Medulla oblongata (tissue), 1 donor: ENCODE results near the gene TRABD.
"Not testable (repeated sequence)": the region's sequence is repeated elsewhere in the genome, so short reads cannot be mapped to it uniquely, and the experiment has no call there.

ENCODE experiments used
- DNase-seq: peaks from one replicate; pipeline ENCODE4 v3.0.0-alpha.2; 2015; ENCODE audit errors: extremely low spot score

The TRABD gene, protein sequence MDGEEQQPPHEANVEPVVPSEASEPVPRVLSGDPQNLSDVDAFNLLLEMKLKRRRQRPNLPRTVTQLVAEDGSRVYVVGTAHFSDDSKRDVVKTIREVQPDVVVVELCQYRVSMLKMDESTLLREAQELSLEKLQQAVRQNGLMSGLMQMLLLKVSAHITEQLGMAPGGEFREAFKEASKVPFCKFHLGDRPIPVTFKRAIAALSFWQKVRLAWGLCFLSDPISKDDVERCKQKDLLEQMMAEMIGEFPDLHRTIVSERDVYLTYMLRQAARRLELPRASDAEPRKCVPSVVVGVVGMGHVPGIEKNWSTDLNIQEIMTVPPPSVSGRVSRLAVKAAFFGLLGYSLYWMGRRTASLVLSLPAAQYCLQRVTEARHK

DNA sequence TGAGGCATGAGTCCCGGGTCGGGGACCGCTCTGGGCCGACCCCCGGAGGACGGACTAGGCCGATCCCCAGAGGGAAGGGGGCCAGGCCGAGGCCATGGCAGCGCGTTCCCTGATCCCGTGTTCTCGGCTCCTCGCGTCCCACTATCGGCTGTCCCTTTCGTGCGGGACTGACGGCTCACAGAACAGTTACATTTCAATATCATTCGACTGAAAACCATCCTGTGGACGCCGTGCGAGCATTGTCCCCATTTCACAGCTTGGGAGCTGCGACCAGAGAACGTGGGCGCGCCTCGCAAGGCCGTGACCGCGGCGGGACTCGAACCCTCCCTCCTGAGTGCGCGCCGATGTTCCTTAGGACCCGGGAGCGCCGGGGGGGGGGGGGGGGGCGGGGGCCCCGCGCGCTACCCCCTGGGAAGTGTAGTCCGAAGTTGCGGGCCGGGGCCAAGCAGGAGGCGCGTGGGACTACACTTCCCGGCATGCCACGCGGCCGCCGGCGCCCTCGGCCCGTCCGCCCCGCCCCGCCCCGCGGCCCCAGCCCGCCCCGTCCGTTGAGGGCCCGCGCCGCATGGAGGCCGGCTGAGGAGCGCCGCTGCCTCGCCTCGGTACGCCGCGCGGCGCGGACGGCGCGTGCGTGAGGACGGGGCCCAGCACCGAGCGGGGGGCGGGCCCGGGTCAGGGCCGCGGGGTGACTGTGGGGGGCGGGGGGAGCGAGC is at the start of gene TRABD:
TRABD (plus strand) TSS at position 539 of the 713 bp plus-strand sequence. CDS start 7,148 bp downstream, outside the sequence.
- peak; percentile 86 for DNase-seq

DNA sequence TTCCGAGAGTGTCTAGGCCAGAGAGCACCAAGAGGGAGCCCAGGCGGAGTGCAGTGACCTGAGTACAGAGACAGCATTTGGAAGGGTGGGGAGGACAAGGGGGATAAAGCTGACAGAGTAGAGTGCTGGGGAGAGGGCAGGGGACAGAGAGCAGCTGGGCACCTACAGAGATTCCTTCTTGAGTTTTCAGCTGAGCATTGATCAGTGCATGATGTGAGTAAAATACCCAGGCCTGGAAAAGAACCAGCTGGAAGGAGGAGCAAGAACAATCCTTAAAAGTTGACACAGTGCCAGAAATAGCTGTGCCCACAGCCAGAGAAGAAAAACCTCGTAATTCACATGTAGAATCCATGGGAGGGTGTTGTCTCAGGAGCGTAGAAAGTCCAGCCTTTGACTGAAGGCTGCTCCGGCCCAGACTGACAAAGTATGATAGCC is 49.1 kb upstream of the TRABD start:
- no peak for DNase-seq

DNA sequence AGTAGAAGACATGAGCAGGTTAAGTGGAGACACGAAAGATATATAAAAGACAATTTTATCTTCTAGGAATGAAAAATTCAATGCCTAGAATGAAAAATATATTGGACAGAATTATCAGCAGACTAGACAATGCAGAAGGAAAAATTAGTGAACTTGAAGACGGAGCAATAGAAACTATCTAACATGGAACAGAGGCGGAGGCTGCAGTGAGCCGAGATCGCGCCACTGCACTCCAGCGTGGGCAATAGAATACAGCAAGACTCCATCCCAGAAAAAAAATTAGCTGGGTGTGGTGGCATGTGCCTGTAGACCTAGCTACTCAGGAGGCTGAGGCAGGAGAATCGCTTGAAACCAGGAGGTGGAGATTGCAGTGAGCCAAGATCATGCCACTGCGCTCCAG is 48.4 kb upstream of the TRABD start:
- not testable (repeated sequence) for DNase-seq

DNA sequence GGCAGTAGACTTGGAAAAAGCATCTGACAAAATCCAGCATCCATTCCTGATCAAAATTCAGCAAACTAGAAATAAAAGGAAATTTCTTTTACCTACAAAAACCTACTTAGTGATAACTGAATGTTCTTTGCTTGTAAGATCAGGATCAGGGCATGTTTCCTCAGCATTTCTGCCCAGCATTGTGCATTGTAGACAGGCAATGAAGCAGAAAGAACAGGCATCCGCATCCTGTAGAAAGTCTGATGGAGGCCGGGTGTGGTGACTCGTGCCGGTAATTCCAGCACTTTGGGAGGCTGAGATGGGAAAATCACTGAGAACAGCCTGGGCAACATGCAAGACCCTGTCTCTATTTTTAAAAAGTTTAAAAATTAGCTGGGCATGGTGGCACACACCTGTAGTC is 47.7 kb upstream of the TRABD start:
- no peak for DNase-seq

DNA sequence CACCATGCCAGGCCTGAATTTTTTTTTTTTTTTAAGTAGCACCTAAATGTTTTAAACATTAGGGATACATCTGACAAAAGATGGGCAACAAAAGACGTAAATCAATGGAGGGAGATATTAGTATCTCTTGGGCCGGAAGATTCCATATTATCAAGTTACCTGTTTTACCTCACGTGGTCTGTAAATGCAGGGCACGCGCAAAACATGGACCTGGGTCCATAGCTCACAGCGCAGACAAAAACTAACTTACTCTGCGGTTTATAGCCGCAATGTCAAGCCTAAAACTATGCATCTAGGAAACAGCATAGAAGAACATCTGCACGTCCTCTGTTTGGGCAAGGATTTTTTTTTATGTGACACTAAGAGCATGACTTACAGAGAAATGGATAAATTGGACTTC is 46.7 kb upstream of the TRABD start:
- no peak for DNase-seq

DNA sequence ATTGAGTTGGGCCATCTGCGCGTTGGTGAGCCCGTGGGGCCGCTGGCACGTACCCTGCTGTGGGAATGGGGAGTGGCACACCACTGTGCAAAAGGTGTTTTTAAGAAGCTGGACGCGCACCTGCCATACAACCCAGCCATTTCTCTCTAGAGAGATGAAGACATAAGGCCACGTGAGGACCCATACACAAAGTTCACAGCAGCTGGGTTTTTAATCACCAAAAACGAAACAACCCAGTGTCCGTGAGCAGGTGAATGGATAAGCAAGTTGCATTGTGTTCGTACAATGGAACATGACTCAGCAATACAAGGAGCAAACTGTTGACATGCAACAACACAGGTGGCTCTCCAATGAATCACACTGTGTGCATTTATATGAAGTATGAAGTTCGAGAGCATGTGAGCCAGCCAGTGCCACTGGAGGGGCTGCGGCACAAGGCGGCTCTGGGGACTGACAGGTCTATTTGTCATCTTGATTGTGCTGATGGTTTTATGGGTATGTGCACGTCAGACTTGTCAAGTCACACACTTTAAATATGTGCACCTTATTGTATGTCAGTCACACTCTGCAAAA is 45.8 kb upstream of the TRABD start:
- no peak for DNase-seq

DNA sequence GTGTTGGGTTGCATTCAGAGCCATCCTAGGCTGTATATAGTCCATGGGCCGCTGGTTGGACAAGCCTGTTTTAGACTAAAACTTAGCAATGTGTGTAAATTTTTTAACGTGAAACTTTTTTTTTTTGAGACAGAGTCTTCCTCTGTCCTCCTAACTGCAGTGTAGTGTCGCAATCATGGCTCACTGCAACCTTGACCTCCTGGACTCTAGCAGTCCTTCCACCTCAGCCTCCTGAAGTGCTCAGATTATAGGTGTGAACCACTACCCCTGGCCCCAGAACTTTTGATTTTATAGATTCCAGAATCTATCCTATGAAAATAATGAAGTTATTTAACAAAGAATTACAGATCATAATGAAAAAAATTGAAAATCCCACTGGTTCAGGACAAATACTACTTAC is 45.1 kb upstream of the TRABD start:
- DNase-seq, result no peak

DNA sequence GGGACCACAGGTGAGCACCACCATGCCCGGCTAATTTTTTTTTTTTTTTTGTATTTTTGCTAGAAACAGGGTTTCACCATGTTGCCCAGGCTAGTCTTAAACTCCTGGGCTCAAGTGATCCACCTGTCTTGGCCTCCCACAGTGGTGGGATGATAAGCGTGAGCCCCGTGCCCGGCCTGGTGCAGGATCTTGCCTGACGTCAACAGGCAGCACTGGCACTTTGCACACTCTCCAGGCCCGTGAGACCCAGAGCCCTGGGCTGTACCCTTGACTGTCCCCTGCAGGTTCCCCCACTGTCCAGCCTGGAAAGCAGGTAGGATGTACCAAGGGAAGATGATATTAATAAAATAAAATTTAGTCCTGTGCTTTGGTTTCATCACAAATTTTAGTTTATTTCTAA is 44.3 kb upstream of the TRABD start:
- DNase-seq, result no peak

DNA sequence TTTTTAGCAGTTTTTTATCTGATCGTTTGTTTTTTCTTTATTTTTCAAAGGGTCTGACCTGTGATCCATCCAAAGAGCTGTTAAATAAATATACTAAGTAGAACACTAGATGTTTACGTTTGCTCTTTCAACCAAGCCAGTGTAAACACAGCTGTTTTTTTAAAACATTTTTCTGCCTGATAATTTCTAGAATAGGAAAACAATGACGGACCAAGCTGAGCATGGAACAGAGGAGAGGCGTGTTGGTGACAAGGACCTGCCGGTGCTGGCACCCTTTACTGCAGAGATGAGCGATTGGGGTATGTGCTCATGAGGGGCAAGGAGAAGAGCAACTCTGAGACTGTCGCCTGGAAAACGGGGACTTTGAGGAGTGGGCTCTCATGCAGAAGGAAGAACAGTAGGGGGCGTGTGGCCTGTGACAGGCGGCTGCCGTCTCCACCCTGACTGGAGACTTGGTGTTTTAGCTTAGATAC is 43.8 kb upstream of the TRABD start:
- DNase-seq, result no peak

DNA sequence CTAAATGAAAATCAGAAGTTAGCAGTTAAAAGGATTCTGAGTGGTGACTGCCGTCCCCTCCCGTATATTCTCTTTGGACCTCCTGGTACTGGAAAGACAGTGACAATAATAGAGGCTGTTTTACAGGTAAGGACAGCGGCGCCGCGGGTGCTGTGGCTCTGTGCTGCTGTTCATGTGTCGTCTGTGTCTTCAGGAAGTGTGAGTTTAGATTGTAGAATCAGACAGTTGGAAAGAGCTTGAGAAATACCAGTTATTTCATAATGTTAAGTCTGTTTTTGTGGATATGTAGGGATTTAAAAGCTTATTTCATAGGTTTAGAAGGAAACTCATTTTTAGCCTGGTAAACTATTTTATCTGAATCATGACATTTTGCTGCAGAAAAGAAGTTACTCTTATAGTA is 42.6 kb upstream of the TRABD start:
- DNase-seq, result no peak

DNA sequence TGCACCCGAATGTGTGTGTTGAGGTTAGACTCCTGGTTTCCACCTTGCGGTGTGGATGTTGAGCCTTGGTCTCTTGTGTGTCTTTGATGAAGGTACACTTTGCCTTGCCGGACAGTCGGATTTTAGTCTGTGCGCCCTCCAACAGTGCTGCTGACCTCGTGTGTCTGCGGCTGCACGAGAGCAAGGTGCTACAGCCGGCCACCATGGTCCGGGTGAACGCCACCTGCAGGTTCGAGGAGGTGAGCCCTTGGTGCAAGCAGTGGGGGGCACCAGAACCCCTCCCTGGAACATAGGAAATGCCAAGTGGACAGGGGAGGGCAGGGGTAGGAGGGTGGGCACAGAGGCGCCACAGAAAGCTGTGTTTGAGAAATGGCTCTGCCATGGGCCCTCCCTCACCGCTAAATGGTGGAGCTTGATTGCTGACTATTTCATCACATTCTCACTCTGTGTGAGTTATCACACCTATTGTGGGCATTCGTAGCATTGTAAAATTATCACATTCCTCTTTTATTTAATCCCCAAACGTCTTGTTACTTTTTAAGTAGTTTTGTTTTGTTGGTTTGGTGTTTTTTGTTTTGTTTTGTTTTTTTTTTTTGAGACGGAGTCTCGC is 41.6 kb upstream of the TRABD start:
- no peak for DNase-seq

DNA sequence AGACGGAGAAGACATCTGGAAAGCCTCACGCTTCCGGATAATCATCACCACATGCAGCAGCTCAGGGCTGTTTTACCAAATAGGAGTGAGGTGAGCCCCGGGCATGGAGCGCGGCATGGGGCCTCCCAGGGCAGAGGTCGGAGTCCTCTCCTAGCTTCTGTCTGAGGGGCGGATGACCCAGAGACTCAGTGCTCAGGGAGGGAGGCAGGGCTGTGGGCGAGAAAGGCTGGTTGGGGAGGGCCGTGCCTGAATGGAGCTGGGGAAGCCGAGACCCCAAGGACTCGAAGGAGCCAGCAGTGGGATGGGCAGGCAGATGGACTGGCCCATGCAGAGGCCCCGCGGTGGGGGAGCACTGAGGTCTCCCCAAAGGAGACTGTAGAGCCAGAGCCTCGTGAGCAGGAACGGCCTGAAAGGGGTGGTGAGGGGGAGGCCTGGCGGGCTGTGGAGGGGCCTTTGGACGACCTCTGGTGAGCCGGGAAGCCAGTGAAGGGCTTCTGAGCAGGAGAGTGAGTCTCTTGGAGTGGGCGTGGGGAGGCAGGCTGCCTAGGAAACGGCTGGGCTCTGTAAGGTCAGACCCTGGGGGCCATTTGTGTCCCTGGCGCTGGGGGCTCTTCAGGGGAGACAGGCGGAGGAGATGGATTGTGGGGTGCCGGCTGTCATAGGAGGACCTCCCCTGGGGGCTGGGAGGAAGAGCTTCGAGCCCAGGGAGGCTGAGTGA is 39.8 kb upstream of the TRABD start:
- DNase-seq, result no peak

DNA sequence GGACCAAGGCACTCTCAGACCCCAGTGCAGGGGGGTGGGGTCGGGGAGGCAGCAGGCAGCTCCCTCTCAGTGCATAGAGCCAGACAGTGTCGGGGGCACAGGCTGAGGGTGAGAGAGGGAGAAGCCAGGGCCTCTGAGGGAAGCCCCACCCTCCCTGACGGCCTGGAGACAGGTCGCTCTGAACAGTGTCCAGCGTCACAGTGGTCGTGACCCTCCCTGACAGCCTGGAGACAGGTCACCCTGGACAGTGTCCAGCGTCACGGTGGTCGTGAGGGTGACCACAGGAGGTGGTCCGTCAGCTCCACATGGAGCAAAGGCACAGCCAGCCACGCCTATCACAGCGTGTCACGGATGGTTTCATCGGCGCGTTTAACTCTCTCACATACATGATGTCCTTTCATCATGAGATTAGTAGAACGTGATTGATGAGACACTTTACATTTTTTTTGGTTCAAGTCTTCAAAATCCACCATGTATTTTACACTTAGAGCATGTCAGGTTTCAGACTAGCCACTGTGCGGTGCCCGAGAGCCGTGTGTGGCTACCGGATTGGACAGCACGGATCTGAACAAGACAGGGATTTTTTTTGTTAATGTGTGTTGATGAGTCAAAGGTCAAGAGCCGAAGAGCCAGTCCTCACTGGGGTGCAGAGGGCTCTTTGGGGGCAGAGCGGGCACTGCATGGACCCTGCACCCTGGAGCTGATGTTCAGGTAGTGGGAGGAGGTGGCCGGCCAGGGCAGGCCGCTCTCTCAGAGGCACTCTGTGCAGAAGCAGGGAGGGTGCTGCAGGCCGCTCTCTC is 39.1 kb upstream of the TRABD start:
- peak; percentile 83 for DNase-seq

DNA sequence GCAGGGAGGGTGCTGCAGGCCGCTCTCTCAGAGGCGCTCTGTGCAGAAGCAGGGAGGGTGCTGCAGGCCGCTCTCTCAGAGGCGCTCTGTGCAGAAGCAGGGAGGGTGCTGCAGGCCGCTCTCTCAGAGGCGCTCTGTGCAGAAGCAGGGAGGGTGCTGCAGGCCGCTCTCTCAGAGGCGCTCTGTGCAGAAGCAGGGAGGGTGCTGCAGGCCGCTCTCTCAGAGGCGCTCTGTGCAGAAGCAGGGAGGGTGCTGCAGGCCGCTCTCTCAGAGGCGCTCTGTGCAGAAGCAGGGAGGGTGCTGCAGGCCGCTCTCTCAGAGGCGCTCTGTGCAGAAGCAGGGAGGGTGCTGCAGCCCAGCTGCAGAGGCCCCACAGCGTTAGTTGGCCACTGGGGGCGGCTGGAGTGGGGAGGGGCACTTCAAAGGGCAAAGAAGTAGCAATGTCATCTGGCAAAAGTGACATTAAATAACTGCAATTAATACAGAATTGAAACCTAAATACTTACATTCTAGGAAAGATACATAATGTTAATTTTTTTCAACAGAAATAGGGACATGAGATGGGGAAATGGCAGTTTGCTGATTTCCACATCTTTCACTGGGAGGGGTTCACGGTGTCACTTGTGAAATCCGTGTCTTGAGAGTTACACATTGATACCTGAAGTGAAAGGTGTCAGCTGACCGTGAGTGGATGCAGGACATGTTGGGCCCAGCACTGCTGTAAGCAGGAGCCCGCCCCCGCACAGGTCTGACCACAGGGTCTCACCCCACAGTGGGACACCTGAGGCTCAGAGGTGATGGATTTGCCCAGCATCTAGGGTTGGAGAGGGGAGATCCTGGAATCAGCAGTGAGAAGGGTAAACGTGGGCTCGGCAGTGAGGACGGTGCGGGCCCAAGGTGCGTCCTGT is 38.2 kb upstream of the TRABD start:
- DNase-seq, result not testable (repeated sequence)

DNA sequence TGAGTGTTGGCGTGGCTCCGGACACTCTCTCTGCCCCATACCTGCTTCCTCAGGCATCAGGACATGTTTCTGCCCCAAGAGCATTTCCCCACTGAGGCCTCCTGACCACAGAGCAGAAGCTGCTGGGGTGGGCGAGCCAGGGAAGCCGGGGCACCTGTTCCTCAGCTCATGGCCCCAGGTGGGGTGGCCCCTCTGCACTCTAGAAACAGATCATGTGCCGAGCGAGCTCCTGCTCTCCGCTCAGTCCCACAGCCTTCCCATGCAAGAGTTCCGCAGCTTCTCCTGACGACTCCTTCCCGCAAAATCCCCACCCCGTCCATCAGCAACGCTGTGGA is 37.6 kb upstream of the TRABD start:
- no peak for DNase-seq

DNA sequence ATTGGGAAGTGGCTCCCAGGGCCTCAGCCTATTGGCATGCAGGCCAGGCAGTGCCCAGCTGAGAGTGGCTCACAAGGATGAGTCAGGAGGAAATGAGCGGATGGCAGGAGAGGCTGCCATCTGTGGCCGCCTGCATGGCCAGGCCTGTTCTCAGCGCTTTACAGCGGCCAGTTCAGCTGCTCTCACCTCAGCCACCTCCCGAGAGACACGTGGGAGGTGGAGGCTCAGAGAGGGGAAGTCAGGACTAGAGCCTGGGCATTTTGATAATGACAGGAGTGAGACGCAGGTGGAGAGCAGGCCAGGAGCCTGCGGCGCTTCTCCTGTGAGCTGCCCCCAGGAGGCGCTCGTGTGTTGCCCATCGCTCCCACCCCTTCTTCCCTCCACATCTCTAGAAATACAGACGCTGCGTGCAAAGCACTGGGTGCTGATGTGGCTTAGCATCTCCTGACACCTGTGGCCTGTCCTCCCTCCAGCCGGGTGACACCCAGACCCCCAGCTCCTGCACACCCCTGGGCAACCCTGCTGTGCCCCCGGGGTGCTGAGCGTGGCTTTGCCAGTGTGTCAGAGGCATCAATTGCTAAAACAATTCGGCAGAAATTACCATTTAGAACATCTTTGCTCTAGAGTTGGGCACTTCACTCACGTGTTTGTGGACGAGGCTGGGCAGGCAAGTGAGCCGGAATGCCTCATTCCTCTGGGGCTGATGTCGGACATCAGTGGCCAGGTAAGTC is 36.6 kb upstream of the TRABD start:
- peak; percentile 16 for DNase-seq

DNA sequence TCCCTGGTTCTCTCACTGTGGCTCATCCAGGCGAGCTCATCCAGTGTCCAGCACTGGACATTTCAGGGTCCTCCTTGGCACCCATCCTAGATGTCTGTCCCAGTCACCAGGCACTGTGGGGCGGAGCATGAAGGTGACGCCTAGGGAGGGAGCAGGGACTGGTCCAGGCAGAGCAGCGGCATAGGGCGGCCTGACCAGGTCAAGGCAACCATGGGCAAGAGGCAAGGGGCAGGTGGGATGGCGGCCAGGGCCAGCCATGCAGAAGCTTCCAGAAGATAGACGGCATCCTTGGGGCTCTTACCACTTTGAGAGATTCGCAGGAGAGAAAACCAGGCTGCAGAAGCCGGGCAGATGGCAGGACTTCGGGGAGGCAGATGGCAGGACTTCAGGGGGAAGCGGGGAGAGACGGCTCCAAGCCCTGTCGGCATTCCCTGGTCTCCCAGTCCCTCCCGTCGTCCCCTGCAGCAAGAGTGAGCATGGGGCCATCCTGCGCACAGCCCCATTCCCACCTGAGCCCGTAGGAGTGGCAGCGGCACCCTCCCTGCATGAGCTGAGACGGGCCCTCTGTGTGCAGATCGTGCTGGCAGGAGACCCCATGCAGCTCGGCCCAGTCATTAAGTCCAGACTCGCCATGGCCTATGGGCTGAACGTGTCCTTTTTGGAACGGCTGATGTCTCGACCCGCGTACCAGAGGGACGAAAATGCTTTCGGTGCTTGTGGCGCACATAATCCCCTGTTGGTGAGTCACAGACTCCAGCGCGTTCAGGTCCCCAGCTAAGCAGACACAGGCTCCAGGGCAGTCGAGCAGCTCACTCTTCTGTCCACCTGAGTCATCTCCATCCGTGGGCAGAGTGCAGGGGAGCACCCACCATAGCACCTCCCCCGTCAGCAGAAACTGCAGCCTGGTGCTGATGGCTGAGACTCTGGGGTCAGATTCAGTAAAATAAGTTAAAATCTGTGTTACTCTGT is 35.3 kb upstream of the TRABD start:
- DNase-seq, result no peak
